ENCODE data around the gene SEMA4B.

GRCh38 chr15:90249203-90249863, 48.2 kb downstream of the SEMA4B start, which contains the start of gene TTLL13:
- TF ChIP-seq CTCF (IDR thresholded peaks at IDR 0.05), result no peak
- TF ChIP-seq POLR2A (IDR thresholded peaks at IDR 0.05), result no peak

Measured in lower leg skin (tissue), 3 donors.